GM21576 (cell line): ENCODE measurements around the gene AMDHD2.

ENCODE experiments used
- ATAC-seq: cut with Tn5 transposase; IDR thresholded peaks from one replicate; pipeline ENCODE4 v1.9.1; 2021; ENCODE audit warnings: mild to moderate bottlenecking, moderate library complexity; ENCODE audit not compliant: unreplicated experiment

Gene AMDHD2

DNA sequence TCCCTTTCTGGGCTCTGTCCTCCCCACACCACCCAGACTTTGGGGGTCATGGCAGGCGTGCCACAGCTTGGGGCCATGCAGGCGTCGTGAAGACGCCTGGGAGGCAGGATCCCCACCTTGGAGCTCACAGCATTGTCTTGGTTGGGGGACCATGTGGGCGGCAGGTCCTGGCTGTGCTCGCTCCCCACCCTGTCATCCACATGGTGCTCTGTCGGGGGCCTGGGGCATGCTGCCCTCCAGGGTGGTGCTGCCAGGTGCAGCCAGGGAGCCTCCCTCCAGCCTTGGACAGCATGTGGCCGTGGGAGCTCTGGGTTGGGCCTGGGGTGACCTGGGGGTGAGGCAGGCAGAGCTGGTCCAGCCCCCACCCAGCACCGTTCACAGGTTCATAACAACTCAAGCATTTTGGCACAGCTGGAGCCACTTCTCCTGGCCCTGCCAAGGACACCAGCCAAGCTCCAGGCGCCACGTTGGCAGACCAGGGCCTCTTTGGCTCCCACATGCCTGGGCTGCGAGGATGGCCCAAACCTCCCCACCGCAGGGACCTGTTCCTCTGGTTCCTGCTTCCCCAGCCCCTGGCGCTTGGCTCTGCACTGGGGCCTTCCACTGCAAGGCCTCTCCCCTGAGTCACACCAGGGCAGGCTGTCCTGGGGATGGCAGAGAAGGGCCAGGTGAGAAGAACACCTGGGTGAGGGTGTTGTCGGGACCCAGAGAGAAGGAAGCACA, 21.5 kb upstream of the AMDHD2 start:
- ATAC-seq: no peak

GRCh38 chr16:2499454-2499853, 20.7 kb upstream of the AMDHD2 start:
- no peak for ATAC-seq

DNA sequence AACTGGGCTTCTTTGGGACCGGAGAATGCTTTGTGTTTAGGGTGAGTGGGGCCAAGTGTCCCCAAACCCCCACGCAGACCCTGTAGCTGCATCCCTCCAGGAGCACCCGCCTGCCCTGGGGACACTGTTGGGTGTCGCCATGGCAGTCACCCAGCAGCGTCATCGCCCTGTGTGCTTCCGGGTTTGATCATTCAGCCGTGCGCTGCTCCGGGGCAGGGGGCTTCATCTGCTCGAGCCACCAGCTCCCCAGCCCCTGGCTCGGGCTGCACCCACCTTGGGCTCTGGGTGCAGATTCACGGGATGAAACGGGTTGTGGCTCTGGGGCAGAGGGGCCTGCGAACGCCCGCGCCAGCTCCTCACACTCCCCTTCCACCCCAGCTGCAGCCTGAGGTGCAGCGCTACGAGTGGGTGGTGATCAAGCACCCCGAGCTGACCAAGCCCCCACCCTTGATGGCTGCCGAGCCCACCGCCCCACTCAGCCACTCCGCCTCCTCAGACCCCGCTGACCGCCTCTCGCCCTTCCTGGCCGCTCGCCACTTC, 20.2 kb upstream of the AMDHD2 start:
- no peak for ATAC-seq

GRCh38 chr16:2500430-2500917, 19.7 kb upstream of the AMDHD2 start:
- no peak for ATAC-seq

GRCh38 chr16:2500918-2501750, 19.0 kb upstream of the AMDHD2 start:
- ATAC-seq: no peak

DNA sequence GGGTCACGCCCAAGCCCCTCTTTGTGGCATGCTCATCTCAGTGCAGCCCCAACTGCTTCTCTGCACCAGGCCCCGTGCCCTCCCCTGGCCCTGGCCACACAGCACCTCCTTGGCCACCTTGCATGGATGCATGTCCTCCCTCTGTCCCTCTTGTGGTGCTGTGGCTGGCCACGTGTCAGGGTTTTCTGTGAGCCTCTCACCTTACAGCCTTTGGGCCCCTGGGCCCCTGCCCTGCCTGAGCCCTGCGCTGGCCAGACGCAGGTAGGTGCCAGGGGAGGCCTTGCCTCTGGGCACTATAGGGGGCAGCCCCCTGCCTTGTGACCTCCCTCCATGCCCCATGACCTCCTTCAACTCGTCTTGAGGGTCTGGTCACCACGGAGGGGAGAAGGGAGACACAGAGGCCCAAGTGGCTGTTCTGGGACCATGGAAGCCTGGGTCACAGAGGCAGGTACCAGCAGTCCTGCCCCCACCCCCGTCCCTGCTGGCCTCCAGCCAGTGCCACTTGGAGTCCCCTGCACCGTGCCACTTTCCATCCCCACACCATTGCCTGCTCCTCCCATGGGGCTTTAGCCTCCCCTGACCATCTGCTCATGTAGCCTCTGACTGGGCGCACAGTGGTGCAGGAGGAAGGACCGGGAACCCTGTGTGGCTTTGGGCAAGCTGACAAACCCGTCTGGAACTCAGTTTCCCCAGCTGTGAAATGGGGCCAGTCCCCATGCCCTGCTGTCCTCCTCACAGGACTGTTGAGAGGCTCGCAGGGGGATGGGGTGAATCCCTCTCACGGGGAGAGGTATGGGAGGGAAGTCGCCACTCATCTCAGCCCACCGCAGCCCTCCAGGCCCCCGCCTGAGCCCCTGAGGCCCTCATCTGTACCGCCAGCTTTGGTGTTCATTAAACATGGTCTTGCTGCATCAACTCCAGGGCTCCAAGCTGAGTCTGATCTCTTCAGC, 17.9 kb upstream of the AMDHD2 start:
- ATAC-seq: no peak

GRCh38 chr16:2505695-2506094, 14.5 kb upstream of the AMDHD2 start:
- ATAC-seq: no peak

- peak; percentile 44 for ATAC-seq
These were observed 13.0 kb upstream of the AMDHD2 start for GRCh38 chr16:2507052-2507659.

DNA sequence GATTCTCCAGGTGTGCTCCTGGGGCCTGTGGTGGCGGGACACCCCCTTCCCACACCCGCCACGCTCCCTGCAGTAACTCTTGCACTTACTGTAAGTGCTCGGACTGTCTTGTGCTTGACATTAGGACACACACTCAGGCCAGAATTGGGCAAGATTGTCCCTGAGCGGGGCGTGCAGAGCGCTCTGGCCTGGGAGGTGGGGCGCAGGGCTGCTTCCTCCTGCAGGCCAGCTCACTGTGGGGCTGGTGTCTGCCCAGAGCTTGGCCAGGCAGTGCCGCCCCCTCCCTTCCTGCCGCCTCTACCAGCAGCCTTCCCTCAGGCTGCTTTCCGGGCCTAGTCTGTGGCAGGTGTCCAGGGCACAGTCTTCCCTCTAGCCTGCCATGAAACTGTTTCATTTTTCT, 12.5 kb upstream of the AMDHD2 start:
- ATAC-seq: peak; percentile 9

DNA sequence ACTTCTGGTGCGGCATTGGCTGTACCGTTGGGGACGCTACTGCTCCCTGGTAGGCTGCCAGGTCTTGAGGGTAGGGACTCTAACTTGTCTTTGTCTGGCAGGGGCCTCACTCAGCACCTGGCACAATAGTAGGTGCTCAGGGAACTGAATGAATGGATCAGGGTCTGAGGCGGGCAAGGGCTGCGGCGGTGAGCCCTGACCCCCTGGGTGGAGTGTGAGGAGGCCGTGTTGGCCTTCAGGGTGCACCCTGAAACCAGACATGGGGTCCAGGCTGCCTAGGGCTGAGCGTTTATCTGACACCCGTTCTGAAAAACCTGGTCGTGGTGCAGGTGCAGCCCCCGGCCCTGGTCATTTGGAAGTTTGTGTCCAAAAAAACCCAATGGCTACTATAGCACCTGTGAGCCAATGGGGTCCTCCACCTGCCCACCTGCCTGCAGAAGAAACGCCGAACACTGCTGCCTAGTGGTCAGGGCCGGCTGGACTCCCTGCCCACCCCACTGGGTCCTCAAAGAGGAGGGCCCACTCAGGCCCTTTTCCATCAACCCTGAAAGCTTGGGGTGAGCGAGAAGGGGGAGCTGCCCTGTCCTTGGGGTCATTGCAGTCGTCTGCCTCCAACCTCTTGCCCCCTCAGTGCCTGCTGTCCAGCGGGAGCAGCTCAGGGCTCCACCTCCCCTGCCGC, 11.3 kb upstream of the AMDHD2 start:
- ATAC-seq: no peak

- ATAC-seq: no peak
These were observed 8.9 kb upstream of the AMDHD2 start for GRCh38 chr16:2511128-2511800.

- no peak for ATAC-seq
These were observed 8.0 kb upstream of the AMDHD2 start for GRCh38 chr16:2511996-2512734.

DNA sequence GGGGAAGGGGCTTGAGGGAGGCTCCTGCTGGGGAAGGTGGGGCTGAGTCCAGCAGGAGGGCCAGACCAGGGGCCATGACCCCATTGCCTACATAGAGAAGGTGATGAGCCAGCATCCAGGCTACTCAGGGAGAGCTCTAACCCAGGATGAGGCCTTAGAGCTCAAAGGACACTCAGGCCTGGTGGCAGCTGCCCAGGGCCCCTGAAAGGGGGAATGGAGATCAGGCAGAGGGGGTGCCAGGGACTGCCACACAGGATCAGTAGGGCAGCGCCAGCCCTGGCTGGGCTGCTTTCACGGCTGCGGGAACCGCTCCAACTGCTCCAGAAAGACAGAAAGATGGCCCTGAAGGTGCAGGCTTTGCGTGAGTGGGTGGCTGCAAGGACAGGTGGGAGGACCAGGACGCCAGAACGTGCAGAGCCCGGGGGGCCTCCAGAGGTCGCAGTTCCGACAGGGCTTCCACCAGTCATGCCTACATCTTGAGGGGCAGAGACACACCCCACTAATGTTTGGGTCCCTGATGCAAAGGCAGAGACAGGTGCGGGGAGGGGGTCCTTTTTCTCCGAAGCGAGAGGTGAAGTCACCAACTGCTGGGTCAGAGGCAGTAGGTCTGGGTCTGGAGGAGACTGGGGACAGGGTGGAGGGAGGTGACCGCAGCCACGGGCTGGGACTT, 7.3 kb upstream of the AMDHD2 start:
- no peak for ATAC-seq

GRCh38 chr16:2513405-2514332, 6.5 kb upstream of the AMDHD2 start, which contains the start of gene ATP6V0C:
Gene ATP6V0C, plus strand, starts transcription at chr16:2513952. Its CDS starts 152 bp downstream, at chr16:2514104.
- ATAC-seq: peak; percentile 60

GRCh38 chr16:2514333-2515179, 5.6 kb upstream of the AMDHD2 start:
- ATAC-seq: no peak
